Kasumi-1 (cell line): ENCODE measurements around the gene ABCF2.

Experiments
- DNase-seq, 2 experiments: peaks; one replicate each; lab custom pipeline; 2025; lab: John Stamatoyannopoulos, UW

Gene ABCF2

GRCh38 chr7:151194188-151194587, 32.8 kb downstream of the ABCF2 start:
- no peak for DNase-seq

GRCh38 chr7:151193203-151193978, 33.6 kb downstream of the ABCF2 start:
- DNase-seq, result no peak

GRCh38 chr7:151192002-151192539, 34.9 kb downstream of the ABCF2 start:
- DNase-seq, result no peak

- no peak for DNase-seq
These were observed 35.5 kb downstream of the ABCF2 start for GRCh38 chr7:151191544-151191943.

DNA sequence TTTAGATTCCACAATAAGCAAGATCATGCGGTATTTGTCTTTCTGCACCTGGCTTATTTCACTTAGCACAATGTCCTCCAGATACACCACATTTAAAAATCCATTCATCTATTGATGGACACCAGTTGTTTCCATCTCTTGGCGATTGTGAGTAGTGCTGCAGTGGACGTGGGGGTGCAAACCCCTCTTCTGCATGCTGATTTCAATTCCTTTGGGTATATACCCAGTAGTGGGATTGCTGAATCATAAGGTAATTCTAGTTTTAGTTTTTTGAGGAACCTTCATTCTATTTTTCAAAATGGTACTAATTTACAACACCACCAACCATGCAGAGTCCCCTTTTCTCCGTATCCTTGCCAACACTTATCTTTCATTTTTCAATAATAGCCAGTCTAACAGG, 38.0 kb downstream of the ABCF2 start:
- no peak for DNase-seq

- DNase-seq, result no peak
These were observed 38.8 kb downstream of the ABCF2 start for GRCh38 chr7:151188252-151188542.

GRCh38 chr7:151187409-151188251, 39.4 kb downstream of the ABCF2 start:
- no peak for DNase-seq

- DNase-seq, result no peak
These were observed 40.2 kb downstream of the ABCF2 start, which contains the start of gene ASB10 for GRCh38 chr7:151186640-151187408. Gene ASB10 (minus strand): TSS chr7:151187250. CDS start chr7:151187130, 120 bp downstream.

DNA sequence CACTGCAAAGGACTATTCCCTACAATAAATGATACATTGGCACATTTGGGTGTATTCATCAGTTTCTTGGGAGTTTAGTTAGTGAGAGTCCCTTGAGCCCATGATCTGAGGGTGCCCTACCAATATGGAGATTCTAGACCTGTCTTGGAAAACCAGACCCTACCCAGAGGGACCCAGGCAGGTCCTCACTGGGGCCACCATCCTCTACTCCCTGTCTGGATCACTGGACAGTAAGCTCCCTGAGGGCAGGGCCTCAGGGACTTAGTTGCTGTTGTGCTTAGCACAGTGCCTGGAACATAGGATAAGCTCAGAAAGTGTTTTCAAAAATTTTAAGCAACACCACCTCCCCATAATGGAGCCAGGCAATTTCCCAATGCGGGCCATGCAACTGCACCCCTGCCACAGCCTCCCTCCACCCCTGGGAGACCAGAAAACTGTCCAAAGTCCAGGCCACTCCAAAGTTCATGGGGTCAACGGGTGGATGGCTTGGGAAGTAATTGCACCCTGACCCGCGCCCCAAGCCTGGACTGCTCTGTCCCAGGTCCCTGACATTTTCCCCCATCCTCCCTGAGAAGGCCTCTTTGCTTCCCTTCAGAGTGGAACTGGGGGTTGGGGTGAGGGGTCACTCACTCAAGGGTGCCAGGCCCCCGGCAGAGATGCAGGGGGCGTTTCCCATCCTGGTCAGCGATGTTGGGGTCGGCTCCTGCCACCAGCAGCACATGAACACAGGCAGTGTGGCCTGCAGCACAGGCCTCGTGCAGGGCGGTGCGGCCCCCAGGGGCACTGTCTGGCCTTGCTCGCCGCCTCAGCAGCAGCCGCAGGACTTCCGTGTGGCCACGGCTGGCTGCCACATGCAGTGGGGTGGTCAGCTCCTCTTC, 41.0 kb downstream of the ABCF2 start:
- DNase-seq, result no peak

- no peak for DNase-seq
These were observed 46.0 kb downstream of the ABCF2 start for GRCh38 chr7:151181011-151181431.

- no peak for DNase-seq
These were observed 47.1 kb downstream of the ABCF2 start for GRCh38 chr7:151179946-151180345.

GRCh38 chr7:151179287-151179860, 47.6 kb downstream of the ABCF2 start:
- DNase-seq, result no peak

GRCh38 chr7:151178831-151179230, 48.2 kb downstream of the ABCF2 start:
- no peak for DNase-seq

DNA sequence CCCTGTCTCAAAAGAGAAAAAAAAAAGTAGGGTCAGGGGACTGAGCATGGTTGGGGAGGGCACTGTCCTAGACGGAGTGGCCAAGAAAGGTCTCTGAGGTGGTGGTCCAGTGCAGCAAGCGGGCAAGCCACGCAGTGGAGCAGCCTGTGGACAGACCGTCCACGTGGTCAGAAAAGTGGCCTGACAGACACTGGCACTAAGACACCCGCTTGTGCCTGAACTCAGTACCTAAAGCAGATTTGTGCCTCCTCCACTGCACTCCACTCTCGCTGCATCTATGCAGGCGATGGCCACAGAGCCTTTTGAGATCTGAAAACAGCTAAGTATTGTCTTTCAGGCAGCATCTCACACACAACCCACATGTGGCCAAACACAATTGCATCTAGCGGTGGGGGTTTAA, 48.8 kb downstream of the ABCF2 start:
- DNase-seq, result no peak

- no peak for DNase-seq
These were observed 49.7 kb downstream of the ABCF2 start for GRCh38 chr7:151177310-151177709.

DNA sequence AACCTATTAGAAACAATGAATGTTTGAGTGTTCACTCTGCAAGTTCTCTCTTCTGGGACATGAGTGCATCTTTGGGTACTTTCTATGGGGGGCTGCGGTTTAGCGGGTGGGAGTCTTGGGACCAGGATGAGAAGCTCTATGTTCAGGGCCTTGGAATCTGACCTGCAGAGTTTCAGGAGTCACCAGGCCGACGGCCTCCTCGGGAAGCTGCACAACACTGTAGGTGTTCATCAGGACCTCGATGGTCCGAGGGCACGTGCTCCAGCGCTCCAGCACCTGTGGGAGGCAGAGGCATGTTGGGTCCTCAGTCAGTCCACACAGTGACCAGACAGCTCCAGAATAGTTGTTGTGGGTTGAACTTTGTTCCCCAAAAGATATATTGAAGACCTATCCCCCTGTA, 50.6 kb downstream of the ABCF2 start:
- no peak for DNase-seq

DNA sequence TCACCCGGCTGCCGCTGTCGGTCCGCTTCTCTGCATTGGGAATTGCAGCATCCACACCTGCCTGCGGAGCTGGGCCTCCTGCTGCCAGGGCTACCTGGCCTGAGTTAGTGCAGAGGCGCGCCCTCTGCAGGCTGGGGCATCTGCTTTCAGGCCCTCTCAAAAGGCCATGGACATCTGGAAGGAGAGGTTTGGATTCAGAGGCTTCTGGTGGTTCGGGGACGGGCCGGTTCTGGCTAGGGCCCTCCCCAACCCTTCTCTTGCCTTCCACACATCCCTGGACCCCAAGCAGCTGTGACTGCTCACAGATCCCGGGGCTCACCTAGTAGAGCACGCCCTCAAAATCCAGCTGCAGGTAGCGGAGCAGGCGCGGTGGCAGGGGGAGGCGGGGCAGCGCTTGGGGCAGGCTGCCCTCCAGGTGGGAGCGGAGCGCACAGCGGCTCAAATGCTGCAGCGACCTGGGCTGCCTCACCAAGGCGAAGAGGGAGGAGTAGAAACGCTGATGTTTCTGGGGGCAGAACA, 51.2 kb downstream of the ABCF2 start:
- DNase-seq, result no peak

GRCh38 chr7:151175047-151175792, 51.8 kb downstream of the ABCF2 start:
- no peak for DNase-seq

- no peak for DNase-seq
These were observed 52.6 kb downstream of the ABCF2 start for GRCh38 chr7:151174246-151175046.
